HCT116 (cell line): Measurements from ENCODE around the gene MDFI.

Source experiments
- CTCF ChIP-seq, 3 experiments: fragments of 200-600 bp in 1 of 3; sonication (generic) in 1 of 3; IDR thresholded peaks in 2 of 3; conservative IDR thresholded peaks in 1 of 3; 2 replicates each; pipeline ENCODE4 v1.5.1; 2012 to 2017; ENCODE audit warnings: low read depth in 2 of 3, low read length in 2 of 3, antibody characterized with exemption in 1 of 3, borderline replicate concordance in 1 of 3, control low read depth in 1 of 3, mild to moderate bottlenecking in 1 of 3, mixed read lengths in 1 of 3, mixed run types in 1 of 3, moderate library complexity in 1 of 3; ENCODE audit not compliant: insufficient read depth in 1 of 3
- EGR1 ChIP-seq: IDR thresholded peaks from 2 replicates; pipeline ENCODE4 v1.6.1; 2012; ENCODE audit warnings: low read depth
- EZH2 ChIP-seq: fragments of 200-600 bp; sonication (generic); IDR thresholded peaks from 2 replicates; pipeline ENCODE4 v1.6.1; 2017; ENCODE audit warnings: antibody characterized with exemption, mixed run types
- POLR2A ChIP-seq: IDR thresholded peaks from 2 replicates; pipeline ENCODE4 v1.7.0; 2011; ENCODE audit warnings: borderline replicate concordance; ENCODE audit not compliant: insufficient read depth, insufficient read length; ENCODE audit errors: extremely low read depth
- POLR2AphosphoS5 ChIP-seq: IDR thresholded peaks from 2 replicates; pipeline ENCODE4 v1.6.1; 2011; ENCODE audit warnings: mild to moderate bottlenecking, low read depth, low read length, moderate library complexity
- SP1 ChIP-seq: IDR thresholded peaks from 2 replicates; pipeline ENCODE4 v1.6.1; 2012; ENCODE audit warnings: low read depth
- TCF7L2 ChIP-seq: IDR thresholded peaks from 2 replicates; pipeline ENCODE4 v1.7.0; 2011; ENCODE audit warnings: borderline replicate concordance, inconsistent platforms; ENCODE audit not compliant: insufficient read depth, insufficient read length; ENCODE audit errors: extremely low read depth

- no peak for TF ChIP-seq CTCF (IDR thresholded peaks at IDR 0.05 in 2 of 3, conservative IDR thresholded peaks at IDR 0.05 in 1 of 3; ENCODE audit: borderline replicate concordance in 1 of 3, insufficient read depth in 1 of 3, low read depth in 2 of 3, low read length in 2 of 3)
- no peak for TF ChIP-seq POLR2A
- TF ChIP-seq POLR2AphosphoS5, result no peak
- TF ChIP-seq EGR1, result no peak
- TF ChIP-seq EZH2, result no peak
- TF ChIP-seq SP1, result no peak
- no peak for TF ChIP-seq TCF7L2
These were observed 4.1 kb downstream of the MDFI start for GRCh38 chr6:41642090-41642959.
